22Rv1 (cell line): ENCODE results near the gene APAF1.

Experiments
- H3K27ac ChIP-seq: fragments of 450-650 bp; 2 replicates; pipeline ENCODE4 v1.5.1; 2017
- CTCF ChIP-seq: fragments of 450-650 bp; IDR thresholded peaks from 2 replicates; pipeline ENCODE4 v1.5.1; 2017; ENCODE audit warnings: mild to moderate bottlenecking
- ZFX ChIP-seq: fragments of 450-650 bp; IDR thresholded peaks from 2 replicates; pipeline ENCODE4 v1.6.1; 2017; ENCODE audit warnings: antibody characterized with exemption, borderline replicate concordance

APAF1 gene

DNA sequence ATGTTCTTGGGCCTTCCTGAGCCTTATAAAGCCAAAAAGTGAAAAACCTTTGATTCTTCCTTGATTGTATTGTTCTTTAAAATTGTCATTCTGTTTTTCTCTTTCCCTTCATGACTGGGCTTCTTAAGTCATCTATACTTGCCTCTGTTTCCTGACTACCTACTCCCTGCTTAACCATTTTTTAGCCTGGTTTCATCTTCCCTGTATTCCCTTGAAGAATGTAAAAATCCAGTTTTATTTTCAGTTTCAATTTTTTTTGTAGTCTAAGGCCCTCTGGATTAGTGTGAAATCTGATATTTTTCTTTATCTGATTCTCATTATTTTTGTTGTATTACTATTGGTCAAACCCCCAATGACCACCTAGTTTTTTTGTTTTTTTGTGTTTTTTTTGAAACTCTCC lies 46.3 kb downstream of the APAF1 start:
- no peak for TF ChIP-seq CTCF
- TF ChIP-seq ZFX, result no peak
- H3K27ac ChIP-seq, result no peak overlapping the region

GRCh38 chr12:98696036-98696646 lies 51.1 kb downstream of the APAF1 start:
- TF ChIP-seq CTCF (no peak), ZFX (no peak)
- no peak overlapping the region for H3K27ac ChIP-seq

- H3K27ac ChIP-seq, result no peak overlapping the region
- no peak for TF ChIP-seq ZFX
- no peak for TF ChIP-seq CTCF
Observed at GRCh38 chr12:98697209-98697608, 52.1 kb downstream of the APAF1 start.

GRCh38 chr12:98698603-98699463 lies 53.7 kb downstream of the APAF1 start:
- H3K27ac ChIP-seq, result no peak overlapping the region
- TF ChIP-seq CTCF (peak; percentile 96), ZFX (no peak)

DNA sequence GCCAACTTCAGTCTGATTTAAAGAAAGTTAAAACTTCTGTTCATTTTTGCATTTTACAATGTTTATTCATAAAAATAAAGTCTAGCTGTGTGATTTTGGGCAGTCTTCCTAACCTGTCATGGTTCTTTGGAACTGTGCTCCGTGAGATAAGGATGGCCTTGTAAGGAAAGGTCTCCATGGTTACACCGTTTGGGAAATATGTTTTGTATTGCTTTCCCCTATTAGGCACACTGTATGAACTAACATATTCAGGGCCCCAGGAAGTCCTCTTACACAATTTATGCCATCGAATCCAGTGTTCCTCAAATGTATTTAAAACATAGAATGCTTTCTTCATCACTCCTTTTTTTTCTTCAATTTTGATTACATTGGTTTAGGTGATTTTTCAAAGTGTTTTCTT lies 54.5 kb downstream of the APAF1 start:
- no peak overlapping the region for H3K27ac ChIP-seq
- no peak for TF ChIP-seq CTCF
- TF ChIP-seq ZFX, result no peak

- H3K27ac ChIP-seq, result no peak overlapping the region
Observed at GRCh38 chr12:98701166-98701565, 56.1 kb downstream of the APAF1 start.

More at GRCh38 chr12:98701166-98701565, 56.1 kb downstream of the APAF1 start:
- TF ChIP-seq CTCF (no peak), ZFX (no peak)
